ENCODE measurements around the gene TCEAL9. TPM values are rescaled to one million over a fixed set of nuclear protein-coding genes. Genes with fewer than 3 reads are reported as not detected.

Gene TCEAL9
- total and polyA plus RNA-seq, 4 donors = 7.7 to 22.8 (median 13.3) TPM

- Histone ChIP-seq H3K9ac (ENCODE audit: low read depth in 1 of 2, low read length in 2 of 2) (no peak overlapping the region), H3K4me1 (ENCODE audit: control insufficient read depth in 4 of 4, insufficient read depth in 4 of 4, low read length in 3 of 4) (no peaks in the 10 kb centered on the region), H3K36me3 (ENCODE audit: control insufficient read depth in 4 of 4, insufficient read depth in 3 of 4, low read depth in 1 of 4, low read length in 3 of 4) (no peaks in the 10 kb centered on the region), H3K27ac (ENCODE audit: low read depth in 1 of 2, low read length in 2 of 2) (no peak overlapping the region), H3K27me3 (ENCODE audit: control insufficient read depth in 4 of 4, insufficient read depth in 4 of 4, low read length in 3 of 4) (no peaks in the 10 kb centered on the region), H3K4me3 (ENCODE audit: low read depth in 1 of 3, low read length in 3 of 3) (no peak overlapping the region), H3K9me3 (ENCODE audit: control insufficient read depth in 4 of 4, low read length in 3 of 4) (no peaks in the 10 kb centered on the region)
- no peak for DNase-seq (ENCODE audit: low spot score)
- WGBS = 24% methylated on average over 1 of the region's 1 CpG
- no peak for TF ChIP-seq TAF1 (conservative IDR thresholded peaks at IDR 0.05)
- TF ChIP-seq HNF4G (IDR thresholded peaks at IDR 0.05) = no peak
- no peak for TF ChIP-seq RXRA (IDR thresholded peaks at IDR 0.05)
- no peak for TF ChIP-seq EGR1 (IDR thresholded peaks at IDR 0.05; ENCODE audit: low read depth in 2 of 2)
- no peak for TF ChIP-seq SP1 (IDR thresholded peaks at IDR 0.05)
- no peak for TF ChIP-seq FOXA2 (IDR thresholded peaks at IDR 0.05)
These were observed 5.5 kb downstream of the TCEAL9 start for GRCh38 chrX:103361798-103362197.

GRCh38 chrX:103362474-103362873 lies 6.2 kb downstream of the TCEAL9 start:
- Histone ChIP-seq H3K4me3 (ENCODE audit: low read depth in 1 of 3, low read length in 3 of 3) (no peak overlapping the region), H3K27ac (ENCODE audit: low read depth in 1 of 2, low read length in 2 of 2) (no peak overlapping the region), H3K36me3 (ENCODE audit: control insufficient read depth in 4 of 4, insufficient read depth in 3 of 4, low read depth in 1 of 4, low read length in 3 of 4) (no peaks in the 10 kb centered on the region), H3K9me3 (ENCODE audit: control insufficient read depth in 4 of 4, low read length in 3 of 4) (no peaks in the 10 kb centered on the region), H3K9ac (ENCODE audit: low read depth in 1 of 2, low read length in 2 of 2) (no peak overlapping the region), H3K27me3 (ENCODE audit: control insufficient read depth in 4 of 4, insufficient read depth in 4 of 4, low read length in 3 of 4) (no peaks in the 10 kb centered on the region), H3K4me1 (ENCODE audit: control insufficient read depth in 4 of 4, insufficient read depth in 4 of 4, low read length in 3 of 4) (no peaks in the 10 kb centered on the region)
- DNase-seq (ENCODE audit: low spot score) = no peak
- WGBS = 26% methylated on average over 1 of the region's 1 CpG
- TF ChIP-seq RXRA (IDR thresholded peaks at IDR 0.05) (peak; percentile 9 to 25), REST (IDR thresholded peaks at IDR 0.05) (no peak), FOXA2 (IDR thresholded peaks at IDR 0.05) (no peak), SP1 (IDR thresholded peaks at IDR 0.05) (no peak), EGR1 (IDR thresholded peaks at IDR 0.05; ENCODE audit: low read depth in 2 of 2) (no peak)

- Histone ChIP-seq H3K27me3 (ENCODE audit: control insufficient read depth in 4 of 4, insufficient read depth in 4 of 4, low read length in 3 of 4) (no peaks in the 10 kb centered on the region), H3K27ac (ENCODE audit: low read depth in 1 of 2, low read length in 2 of 2) (no peak overlapping the region), H3K9me3 (ENCODE audit: control insufficient read depth in 4 of 4, low read length in 3 of 4) (no peaks in the 10 kb centered on the region), H3K4me3 (ENCODE audit: low read depth in 1 of 3, low read length in 3 of 3) (no peak overlapping the region), H3K36me3 (ENCODE audit: control insufficient read depth in 4 of 4, insufficient read depth in 3 of 4, low read depth in 1 of 4, low read length in 3 of 4) (no peaks in the 10 kb centered on the region), H3K4me1 (ENCODE audit: control insufficient read depth in 4 of 4, insufficient read depth in 4 of 4, low read length in 3 of 4) (no peaks in the 10 kb centered on the region), H3K9ac (ENCODE audit: low read depth in 1 of 2, low read length in 2 of 2) (no peak overlapping the region)
- TF ChIP-seq NR2F2 (IDR thresholded peaks at IDR 0.05) (no peak), REST (IDR thresholded peaks at IDR 0.05) (no peak), JUND (IDR thresholded peaks at IDR 0.05) (no peak), FOXA2 (IDR thresholded peaks at IDR 0.05) (no peak), HNF4G (IDR thresholded peaks at IDR 0.05) (no peak), ZBTB33 (IDR thresholded peaks at IDR 0.05) (no peak), GABPA (IDR thresholded peaks at IDR 0.05 in 1 of 2, conservative IDR thresholded peaks at IDR 0.05 in 1 of 2) (no peak), RXRA (IDR thresholded peaks at IDR 0.05) (no peak)
- DNase-seq (ENCODE audit: low spot score) = no peak
- 93% methylated on average over 2 of the region's 2 CpGs for WGBS
These were observed 6.7 kb downstream of the TCEAL9 start for GRCh38 chrX:103363046-103363445.

Data from liver (tissue), 9 donors.